GM18873 (cell line): ENCODE measurements around the gene DNAL1.
"Not testable (repeated sequence)": the region's sequence is repeated elsewhere in the genome, so short reads cannot be mapped to it uniquely, and the experiment has no call there.

Experiments used
- ATAC-seq: cut with Tn5 transposase; IDR thresholded peaks from one replicate; pipeline ENCODE4 v1.9.1; 2021; ENCODE audit warnings: mild to moderate bottlenecking, moderate library complexity, moderate number of reproducible peaks; ENCODE audit not compliant: unreplicated experiment, low FRiP score

DNAL1 gene

GRCh38 chr14:73644531-73645247, at the start of gene DNAL1:
Gene DNAL1 (plus strand): TSS chr14:73644986. CDS start chr14:73645040, 54 bp downstream.
- ATAC-seq = peak; percentile 93

GRCh38 chr14:73599499-73599898, 45.3 kb upstream of the DNAL1 start:
- ATAC-seq = no peak

- no peak for ATAC-seq
Measured at GRCh38 chr14:73602994-73603393, 41.8 kb upstream of the DNAL1 start.

GRCh38 chr14:73606271-73606670, 38.5 kb upstream of the DNAL1 start:
- ATAC-seq = no peak

GRCh38 chr14:73607241-73607640, 37.5 kb upstream of the DNAL1 start:
- ATAC-seq = no peak

GRCh38 chr14:73610687-73611086, 34.1 kb upstream of the DNAL1 start:
- no peak for ATAC-seq

GRCh38 chr14:73612339-73613045, 32.3 kb upstream of the DNAL1 start, which contains the start of gene ACOT6:
Gene ACOT6 (plus strand): TSS chr14:73612517. CDS start chr14:73612572, 55 bp downstream.
- peak; percentile 46 for ATAC-seq

GRCh38 chr14:73613046-73613383, 31.8 kb upstream of the DNAL1 start:
- no peak for ATAC-seq

- ATAC-seq = no peak
Measured at GRCh38 chr14:73613419-73613963, 31.3 kb upstream of the DNAL1 start.

- no peak for ATAC-seq
Measured at GRCh38 chr14:73616831-73617230, 28.0 kb upstream of the DNAL1 start.

- no peak for ATAC-seq
Measured at GRCh38 chr14:73619524-73619923, 25.3 kb upstream of the DNAL1 start.

GRCh38 chr14:73620268-73620667, 24.5 kb upstream of the DNAL1 start:
- no peak for ATAC-seq

- ATAC-seq = no peak
Measured at GRCh38 chr14:73623504-73624054, 21.2 kb upstream of the DNAL1 start.

GRCh38 chr14:73625706-73626105, 19.1 kb upstream of the DNAL1 start:
- ATAC-seq = no peak

- no peak for ATAC-seq
Measured at GRCh38 chr14:73627151-73627558, 17.6 kb upstream of the DNAL1 start.

- ATAC-seq = no peak
Measured at GRCh38 chr14:73630009-73630780, 14.6 kb upstream of the DNAL1 start.

- no peak for ATAC-seq
Measured at GRCh38 chr14:73633116-73634010, 11.4 kb upstream of the DNAL1 start.

- ATAC-seq = no peak
Measured at GRCh38 chr14:73634011-73634833, 10.6 kb upstream of the DNAL1 start.

- ATAC-seq = not testable (repeated sequence)
Measured at GRCh38 chr14:73636355-73636754, 8.4 kb upstream of the DNAL1 start.
